Non-pigmented ciliary epithelial cell (primary cell): ENCODE results near the gene DNM3.

Experiments
- DNase-seq: peaks from one replicate; pipeline ENCODE4 v3.0.0-alpha.2; 2010; ENCODE audit warnings: low read depth

The DNM3 gene

DNA sequence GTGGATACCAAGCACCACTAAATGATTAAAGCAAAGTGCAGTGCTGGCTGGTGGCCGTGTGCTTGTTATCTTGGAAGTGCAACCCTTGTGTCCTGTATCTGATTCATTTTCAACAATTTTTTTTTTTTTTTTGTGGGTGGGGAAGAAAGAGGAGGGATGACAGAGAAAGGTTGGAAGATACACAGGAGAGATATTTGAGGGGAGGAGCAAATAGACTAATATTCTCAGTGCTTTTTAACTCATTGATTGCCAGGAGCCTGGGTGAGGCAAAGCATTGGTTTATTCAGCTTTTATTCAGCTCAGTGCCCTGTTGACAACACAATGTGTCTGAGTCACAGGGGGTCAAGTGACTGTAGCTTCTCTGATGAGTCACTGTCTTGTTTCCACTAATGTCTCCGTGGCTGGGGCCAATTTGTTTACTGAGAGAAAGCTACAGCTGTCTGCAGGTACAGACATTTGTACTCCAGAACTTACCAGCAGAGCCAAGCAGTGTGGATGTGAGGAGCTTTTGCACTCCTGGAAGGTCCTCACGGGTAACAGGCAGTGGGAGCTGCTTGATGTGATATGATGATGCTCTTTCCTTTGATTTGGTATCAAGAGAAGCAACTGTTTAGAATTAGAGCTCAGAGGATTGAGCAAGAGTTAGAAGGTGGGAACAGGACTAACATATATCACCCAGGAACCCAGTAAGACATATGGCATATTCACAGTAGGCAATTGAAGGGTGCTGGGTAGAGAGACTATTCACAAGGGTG is 23.6 kb upstream of the DNM3 start:
- DNase-seq: no peak

DNA sequence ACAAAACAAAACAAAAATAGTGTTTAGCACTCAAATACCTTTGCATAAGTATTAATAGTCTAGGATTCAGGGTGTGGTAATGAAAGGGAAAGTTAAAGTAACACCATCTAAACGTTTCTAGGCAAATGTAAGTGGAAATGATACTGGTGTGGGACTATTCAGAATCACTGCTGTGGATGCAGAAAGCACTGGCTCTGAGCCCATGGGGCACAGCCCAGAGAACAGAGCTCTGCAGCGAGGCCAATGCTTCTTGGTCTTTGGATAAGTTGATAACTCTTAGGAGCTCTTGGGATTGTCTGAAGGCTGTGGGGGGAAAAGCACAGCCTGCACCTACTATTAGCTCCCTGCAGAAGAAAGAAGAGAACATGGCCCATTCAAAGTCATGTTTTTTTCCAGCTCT is 21.4 kb upstream of the DNM3 start:
- no peak for DNase-seq

DNA sequence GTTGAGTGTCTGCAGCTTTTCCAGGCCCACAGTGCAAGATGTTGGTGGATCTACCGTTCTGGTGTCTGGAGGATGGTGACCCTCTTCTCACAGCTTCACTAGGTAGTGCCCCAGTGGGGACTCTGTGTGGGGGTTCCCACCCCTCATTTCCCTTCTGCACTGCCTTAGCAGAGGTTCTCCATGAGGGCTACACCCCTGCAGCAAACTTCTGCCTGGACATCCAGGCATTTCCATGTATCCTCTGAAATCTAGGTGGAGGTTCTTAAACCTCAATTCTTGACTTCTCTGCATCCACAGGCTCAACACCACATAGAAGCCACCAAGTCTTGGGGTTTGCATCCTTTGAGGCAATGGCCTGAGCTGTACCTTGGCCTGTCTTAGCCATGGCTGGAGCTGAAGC is 14.3 kb upstream of the DNM3 start:
- DNase-seq: no peak

GRCh38 chr1:171828794-171829193 is 12.5 kb upstream of the DNM3 start:
- no peak for DNase-seq

- DNase-seq: no peak
Observed at GRCh38 chr1:171833091-171833825, 8.0 kb upstream of the DNM3 start.

GRCh38 chr1:171834821-171835220 is 6.5 kb upstream of the DNM3 start:
- DNase-seq: no peak

DNA sequence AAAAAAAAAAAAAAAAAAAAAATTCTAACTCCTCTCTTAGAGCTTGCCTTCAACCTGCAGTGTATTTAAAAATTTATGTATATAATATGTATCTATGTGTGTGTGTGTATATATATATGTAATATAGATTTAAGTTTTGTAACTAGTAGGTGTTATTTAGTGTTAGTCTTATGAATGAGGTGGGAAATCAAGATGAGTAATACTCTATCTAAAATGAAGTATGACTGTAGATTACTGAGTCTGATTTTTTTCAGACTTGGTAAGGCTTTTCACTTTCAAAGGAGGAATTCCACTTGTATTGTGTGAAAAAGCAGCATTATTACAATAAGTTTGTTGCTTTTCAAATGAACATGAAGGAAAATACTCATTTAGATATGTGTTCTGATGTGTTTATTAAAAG is 5.4 kb upstream of the DNM3 start:
- DNase-seq: no peak

- DNase-seq: no peak
Observed at GRCh38 chr1:171841931-171842761, 848 bp downstream of the DNM3 start.

- no peak for DNase-seq
Observed at GRCh38 chr1:171844381-171844780, 3.1 kb downstream of the DNM3 start.

- no peak for DNase-seq
Observed at GRCh38 chr1:171845998-171846397, 4.7 kb downstream of the DNM3 start.

DNA sequence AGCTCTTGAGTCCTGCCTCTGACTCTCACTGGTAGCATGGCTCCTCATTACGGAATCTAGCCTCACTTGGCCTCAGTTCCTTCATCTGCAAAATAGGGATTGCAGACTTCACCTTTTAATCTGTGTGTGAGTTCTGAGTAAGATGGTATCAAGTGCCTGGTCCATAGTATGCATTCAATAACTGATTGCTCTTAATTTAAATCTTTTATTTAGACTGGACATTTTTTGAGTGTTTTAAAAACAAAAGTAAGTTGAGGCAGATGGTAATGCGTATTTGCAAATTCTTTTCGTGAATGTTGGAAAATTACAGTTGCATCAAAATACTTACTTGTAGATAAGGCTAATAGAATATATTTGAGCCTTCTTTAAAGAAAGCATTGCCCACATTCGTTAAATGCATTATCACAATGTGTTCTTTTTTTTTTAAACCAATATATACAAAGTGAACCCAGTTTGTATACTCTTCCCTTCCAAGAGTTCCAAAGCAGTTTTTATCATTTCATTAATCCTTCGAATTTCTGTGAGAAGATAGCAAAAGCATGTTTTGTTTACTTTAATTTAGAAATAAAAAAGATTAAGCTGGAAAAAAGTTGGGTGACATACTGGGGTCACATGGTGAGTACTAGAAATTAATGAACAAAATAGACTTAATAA is 8.1 kb downstream of the DNM3 start:
- DNase-seq: no peak

GRCh38 chr1:171850651-171851350 is 9.5 kb downstream of the DNM3 start:
- DNase-seq: no peak

GRCh38 chr1:171852272-171852671 is 11.0 kb downstream of the DNM3 start:
- no peak for DNase-seq

GRCh38 chr1:171855381-171855780 is 14.1 kb downstream of the DNM3 start:
- DNase-seq: no peak

DNA sequence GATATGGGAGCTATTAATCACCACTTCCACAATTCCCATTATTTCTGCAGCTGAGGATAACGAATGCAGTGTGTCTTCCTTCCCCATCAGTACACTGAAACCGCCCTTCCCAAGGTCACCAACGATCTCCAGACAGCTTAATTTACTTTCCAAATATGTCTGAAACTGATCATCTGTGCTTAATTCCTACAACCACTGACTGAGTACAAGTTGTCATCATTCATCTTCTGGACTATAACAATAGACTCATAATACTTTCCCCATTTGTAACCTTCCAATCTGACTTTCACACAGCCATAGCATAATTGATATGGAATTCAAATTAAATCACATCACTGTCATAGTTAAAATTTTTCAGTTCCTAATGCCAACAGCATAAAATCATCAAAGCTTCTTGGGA is 17.4 kb downstream of the DNM3 start:
- no peak for DNase-seq

- no peak for DNase-seq
Observed at GRCh38 chr1:171860696-171861095, 19.4 kb downstream of the DNM3 start.

DNA sequence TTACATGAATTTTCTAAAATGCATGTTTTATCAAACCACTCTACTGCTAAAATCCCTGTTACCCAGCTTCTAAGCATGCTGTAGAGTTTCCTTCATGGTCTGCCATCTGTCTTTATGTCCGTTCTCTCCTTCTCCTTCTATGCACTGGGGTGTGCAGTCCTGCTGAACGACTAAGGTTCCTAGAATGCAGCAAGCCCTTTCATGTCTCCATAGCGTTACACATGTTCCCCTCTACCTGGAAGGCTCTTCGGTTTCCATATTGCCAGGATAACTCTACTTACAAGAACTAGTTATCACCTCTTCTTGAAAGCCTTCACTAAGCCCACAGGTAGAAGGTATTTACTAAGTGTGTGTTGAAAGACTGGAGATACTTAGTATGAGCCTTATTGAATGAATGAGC is 22.2 kb downstream of the DNM3 start:
- no peak for DNase-seq

- no peak for DNase-seq
Observed at GRCh38 chr1:171864308-171864707, 23.0 kb downstream of the DNM3 start.

DNA sequence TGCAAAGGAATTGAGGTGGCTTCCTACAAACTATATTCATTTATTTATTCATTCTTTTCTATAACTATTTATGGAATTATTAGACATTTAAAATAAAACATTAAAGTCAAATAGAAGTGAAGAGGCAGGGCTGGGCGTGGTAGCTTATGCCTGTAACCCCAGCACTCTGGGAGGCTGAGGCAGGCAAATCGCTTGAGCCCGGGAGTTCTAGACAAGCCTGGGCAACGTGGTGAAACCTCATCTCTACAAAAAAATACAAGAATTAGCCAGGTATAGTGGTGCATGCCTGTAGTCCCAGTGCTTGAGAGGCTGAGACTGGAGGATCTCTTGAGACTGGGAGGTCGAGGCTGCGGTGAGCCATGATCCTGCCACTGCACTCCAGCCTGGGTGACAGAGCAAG is 23.8 kb downstream of the DNM3 start:
- DNase-seq: no peak

DNA sequence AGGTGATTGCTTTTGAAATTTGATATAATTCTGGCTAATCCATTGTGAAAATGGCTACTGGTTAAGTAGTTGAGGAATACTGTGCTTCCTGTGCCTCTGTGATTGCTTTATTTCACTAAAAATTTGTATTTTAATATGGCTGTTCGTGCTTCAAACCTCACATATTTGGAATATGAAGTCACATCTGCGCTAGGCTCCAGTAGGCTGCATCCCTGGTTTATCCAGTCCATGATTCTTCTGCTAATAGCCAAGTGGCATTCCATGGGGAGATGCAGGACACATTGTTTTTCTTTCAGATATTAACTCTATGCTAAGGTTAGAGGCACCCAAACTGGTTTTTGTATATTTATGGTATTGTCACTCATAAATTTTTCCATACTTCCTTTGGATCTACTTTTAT is 25.9 kb downstream of the DNM3 start:
- DNase-seq: no peak

DNA sequence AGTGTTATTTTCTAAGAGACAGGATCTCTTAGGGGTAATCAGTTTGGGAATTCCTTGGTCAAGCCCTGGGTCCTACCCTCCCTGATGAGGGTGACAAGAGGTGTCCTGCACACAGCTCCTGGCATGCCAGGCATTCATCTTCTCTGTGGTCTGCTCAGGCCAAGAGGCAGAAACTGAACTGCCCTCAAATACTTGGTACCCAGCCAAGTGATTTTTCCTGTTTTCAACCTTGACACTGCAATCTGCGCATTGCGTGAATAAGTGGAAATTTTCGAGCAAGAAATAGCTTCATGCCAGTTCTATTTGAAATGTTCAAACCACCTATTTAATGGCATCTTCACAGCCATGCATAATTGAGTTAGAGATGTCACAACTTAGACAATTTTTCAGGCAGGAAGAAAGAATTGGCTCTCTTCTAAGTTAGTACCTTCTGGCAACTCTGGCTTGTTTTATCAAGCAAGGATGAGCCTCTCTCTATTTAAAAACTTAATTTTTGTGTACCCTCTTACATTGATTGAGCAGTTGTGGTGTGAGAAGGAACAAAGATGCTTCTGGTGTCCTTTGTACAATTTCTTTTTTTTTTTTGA is 27.0 kb downstream of the DNM3 start:
- DNase-seq: no peak
